K562 (cell line): ENCODE data around the gene GMPR2. TPM values are rescaled to one million over a fixed set of nuclear protein-coding genes. Genes with fewer than 3 reads are reported as not detected.
A peak's percentile ranks its signal among the peaks of the same experiment; 100 is the strongest.

ENCODE experiments used
- CTCFL ChIP-seq: IDR thresholded peaks from 2 replicates; pipeline ENCODE4 v1.6.1; 2011; ENCODE audit warnings: borderline replicate concordance, low read depth, mild to moderate bottlenecking, moderate library complexity, low read length; ENCODE audit not compliant: insufficient read depth, poor library complexity, severe bottlenecking
- DIDO1 ChIP-seq: fragments of 450-650 bp; IDR thresholded peaks from 2 replicates; pipeline ENCODE4 v1.6.1; 2016; ENCODE audit warnings: low read depth, missing biosample characterization, missing genetic modification characterization
- EGR1 ChIP-seq: fragments of 450-650 bp; conservative IDR thresholded peaks from 2 replicates; pipeline ENCODE4 v1.6.1; 2017; ENCODE audit warnings: mild to moderate bottlenecking
- ETV1 ChIP-seq: fragments of 450-650 bp; conservative IDR thresholded peaks from 2 replicates; pipeline ENCODE4 v1.6.1; 2016; ENCODE audit warnings: missing genetic modification characterization, control low read depth, low read depth, missing compliant biosample characterization
- FOS ChIP-seq: IDR thresholded peaks from 3 replicates; pipeline ENCODE4 v1.6.1; 2011; ENCODE audit not compliant: insufficient read length; ENCODE audit errors: extremely low read depth
- HMGXB4 ChIP-seq: sonication (generic); formaldehyde crosslinking; IDR thresholded peaks from 2 replicates; pipeline ENCODE4 v1.8.1; 2023; ENCODE audit warnings: mild to moderate bottlenecking, missing genetic modification reagents
- RBM15 ChIP-seq: fragments of 200-400 bp; formaldehyde crosslinking; IDR thresholded peaks from 2 replicates; pipeline ENCODE4 v1.6.1; 2018; ENCODE audit warnings: mild to moderate bottlenecking, low read length, moderate library complexity; ENCODE audit not compliant: insufficient read depth
- RBM17 ChIP-seq: fragments of 200-400 bp; formaldehyde crosslinking; IDR thresholded peaks from 2 replicates; pipeline ENCODE4 v1.6.1; 2017; ENCODE audit warnings: low read depth, mild to moderate bottlenecking, low read length, borderline replicate concordance
- RNF219 ChIP-seq: fragments of 250-450 bp; sonication (Bioruptor Pico); IDR thresholded peaks from 2 replicates; pipeline ENCODE4 v1.5.0; 2022; ENCODE audit warnings: mild to moderate bottlenecking
- SNRNP70 ChIP-seq: fragments of 200-400 bp; formaldehyde crosslinking; optimal IDR thresholded peaks from 2 replicates; pipeline ENCODE3; 2017; ENCODE audit warnings: low read depth, low read length
- TEAD2 ChIP-seq: fragments of 450-650 bp; IDR thresholded peaks from 2 replicates; pipeline ENCODE4 v1.6.1; 2016; ENCODE audit warnings: missing genetic modification characterization, control low read depth, missing compliant biosample characterization
- ZBTB2 ChIP-seq: fragments of 450-650 bp; IDR thresholded peaks from 2 replicates; pipeline ENCODE4 v1.6.1; 2016; ENCODE audit warnings: antibody characterized with exemption
- ZNF41 ChIP-seq: fragments of 250-450 bp; sonication (Bioruptor Pico); conservative IDR thresholded peaks from 2 replicates; pipeline ENCODE4 v1.4.0; 2020; ENCODE audit warnings: mild to moderate bottlenecking
- ZNF707 ChIP-seq: fragments of 250-450 bp; sonication (Bioruptor Pico); conservative IDR thresholded peaks from 2 replicates; pipeline ENCODE4 v1.8.0; 2022; ENCODE audit warnings: inconsistent platforms, mild to moderate bottlenecking, moderate library complexity
- ZNF740 ChIP-seq, 3 experiments: fragments of 200-800 bp in 1 of 3; sonication (Bioruptor generic) in 1 of 3; sonication (generic) in 1 of 3; formaldehyde crosslinking in 1 of 3; IDR thresholded peaks; 2 replicates each; pipeline versions ENCODE4 v1.6.1 to v1.8.0; 2016 to 2022; ENCODE audit warnings: mild to moderate bottlenecking in 2 of 3, missing compliant biosample characterization in 2 of 3, missing genetic modification characterization in 2 of 3, missing genetic modification reagents in 1 of 3
- ZNF79 ChIP-seq: fragments of 250-450 bp; sonication (Bioruptor Pico); IDR thresholded peaks from 2 replicates; pipeline ENCODE4 v1.4.0; 2020; ENCODE audit warnings: low read depth, mild to moderate bottlenecking, moderate library complexity
- ZSCAN29 ChIP-seq: fragments of 450-650 bp; IDR thresholded peaks from 2 replicates; pipeline ENCODE4 v1.6.1; 2017
- polyA plus RNA-seq, 8 experiments: library from polyadenylated mRNA; depleted of rRNA in 4 of 8; stranded (reverse) in 5 of 8; unstranded in 3 of 8; fragments of >200 nt; fragmentation: Nextera tagmentation in 2 of 8; fragmentation: Illumina TruSeq in 1 of 8; extraction: Ambion mirVana in 2 of 8; extraction: Trizol in 1 of 8; gene quantifications; 2 replicates each; pipeline versions ENCODE4 v1.2.1 to v1.2.3, GENCODE V29; 2011 to 2014; ENCODE audit warnings: inconsistent platforms in 1 of 8, missing spikeins in 1 of 8
- total RNA-seq, 7 experiments: library from RNA; depleted of rRNA in 6 of 7; stranded (reverse); fragments of >200 nt in 6 of 7; fragmentation: Illumina TruSeq in 2 of 7; extraction: Trizol in 2 of 7; gene quantifications; 2 replicates each; pipeline versions ENCODE4 v1.2.1 to v1.2.3, GENCODE V29; 2011 to 2021; ENCODE audit warnings: low replicate concordance in 1 of 7

GMPR2 gene
- total and polyA plus RNA-seq, 9 of the 15 experiments (the other 6 are each of a cell fraction or from before 2014, with no cell fraction given) = 26.4 to 67.4 (median 36.3) TPM

- TF ChIP-seq ZNF79 (CRISPR knock-in tag) (no peak), ZBTB2 (no peak), SNRNP70 (no peak), FOS (peak; percentile 48), CTCFL (no peak), ZNF707 (CRISPR knock-in tag) (no peak), RNF219 (CRISPR knock-in tag) (no peak), RBM17 (no peak), TEAD2 (no peak), RBM15 (no peak), DIDO1 (tag) (peak; percentile 84), ETV1 (tag) (0 out of 2 replicates have a peak, but pooled peaks have one; percentile 33), EGR1 (peak; percentile 69), ZSCAN29 (no peak), HMGXB4 (CRISPR knock-in tag) (no peak), ZNF41 (CRISPR knock-in tag) (0 out of 2 replicates have a peak, but pooled peaks have one; percentile 38), ZNF740 (CRISPR knock-in tag; IDR thresholded peaks at IDR 0.05) (peak; percentile 76; the same call in 1 of the 2 replicates), ZNF740 (tag; IDR thresholded peaks at IDR 0.05) (no peak)
Observed at GRCh38 chr14:24212924-24213865, 19.5 kb upstream of the GMPR2 start, which contains the start of gene CHMP4A (continued).
